GM18870 (cell line): ENCODE data around the gene IL27RA.

ENCODE experiments used
- ATAC-seq: cut with Tn5 transposase; IDR thresholded peaks from one replicate; pipeline ENCODE4 v1.9.1; 2021; ENCODE audit warnings: moderate library complexity; ENCODE audit not compliant: unreplicated experiment

Gene IL27RA

DNA sequence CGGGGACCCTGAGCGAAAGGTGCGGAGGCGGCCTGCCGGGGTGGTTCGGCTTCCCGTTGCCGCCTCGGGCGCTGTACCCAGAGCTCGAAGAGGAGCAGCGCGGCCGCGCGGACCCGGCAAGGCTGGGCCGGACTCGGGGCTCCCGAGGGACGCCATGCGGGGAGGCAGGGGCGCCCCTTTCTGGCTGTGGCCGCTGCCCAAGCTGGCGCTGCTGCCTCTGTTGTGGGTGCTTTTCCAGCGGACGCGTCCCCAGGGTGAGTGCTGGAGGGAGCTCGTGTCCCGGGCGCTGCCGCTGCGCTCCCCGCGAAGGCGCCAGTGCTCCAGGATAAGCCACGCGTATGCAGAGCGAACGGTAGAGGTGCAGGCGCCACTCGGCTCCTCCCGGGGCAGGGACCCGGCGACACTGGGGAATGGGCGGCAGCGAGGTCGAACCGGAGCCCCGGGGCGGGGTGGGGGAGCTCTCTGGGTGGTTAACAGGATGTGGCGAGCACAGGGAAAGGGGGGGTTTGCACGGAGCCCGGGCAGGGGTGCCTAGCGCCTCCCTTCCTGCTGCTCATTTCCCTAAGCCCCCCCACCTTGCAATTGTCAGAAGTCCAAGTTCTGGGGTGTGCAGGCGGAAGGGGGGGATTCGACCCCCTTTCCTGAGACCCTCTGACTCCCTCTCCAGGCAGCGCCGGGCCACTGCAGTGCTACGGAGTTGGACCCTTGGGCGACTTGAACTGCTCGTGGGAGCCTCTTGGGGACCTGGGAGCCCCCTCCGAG lies at the start of gene IL27RA:
TSS of gene IL27RA (plus strand) at position 44 of the 762 bp plus-strand sequence. CDS start at position 155, 111 bp downstream.
- no peak for ATAC-seq

GRCh38 chr19:13981988-13982501 lies 49.5 kb upstream of the IL27RA start:
- ATAC-seq = no peak

GRCh38 chr19:13982773-13983172 lies 48.8 kb upstream of the IL27RA start:
- ATAC-seq = no peak

DNA sequence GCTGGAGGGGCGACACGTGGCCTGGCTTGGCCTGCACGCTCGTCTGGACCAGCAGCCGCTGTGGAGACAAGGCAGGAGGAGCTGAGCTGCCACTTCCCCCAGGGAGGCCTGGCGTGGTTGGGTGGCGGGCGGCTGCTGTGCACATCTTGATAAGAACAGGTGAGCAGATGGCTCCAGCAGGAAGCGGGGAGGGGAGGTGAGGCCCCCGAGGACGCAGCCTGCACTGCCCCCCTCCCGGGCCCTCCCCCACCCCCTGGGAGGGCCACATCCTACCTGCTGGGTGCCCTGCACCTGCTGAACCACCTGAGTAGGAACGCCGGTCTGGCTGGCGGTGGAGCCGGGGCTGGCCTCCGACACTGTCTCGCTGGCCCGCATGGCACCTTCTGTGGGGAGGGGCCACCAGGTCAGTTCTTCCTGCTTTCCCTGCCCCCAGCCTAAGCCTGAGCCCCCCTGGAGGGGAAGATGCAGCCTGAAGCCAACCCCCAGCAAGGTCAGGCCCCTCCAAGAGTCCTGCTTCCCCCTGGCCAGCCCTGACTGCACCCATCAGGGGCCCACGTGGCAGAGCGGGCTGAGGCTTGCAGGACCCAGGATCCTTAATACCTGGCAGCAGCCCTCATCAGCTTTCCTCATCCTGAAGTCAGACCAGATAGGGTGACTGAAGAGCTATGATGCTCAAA lies 48.2 kb upstream of the IL27RA start:
- ATAC-seq = no peak

GRCh38 chr19:13984186-13984585 lies 47.4 kb upstream of the IL27RA start:
- no peak for ATAC-seq

GRCh38 chr19:13984875-13985741 lies 46.5 kb upstream of the IL27RA start:
- no peak for ATAC-seq

GRCh38 chr19:13985771-13986347 lies 45.7 kb upstream of the IL27RA start:
- peak; percentile 8 for ATAC-seq

- peak; percentile 66 for ATAC-seq
These were observed 45.1 kb upstream of the IL27RA start for GRCh38 chr19:13986348-13986904.

- no peak for ATAC-seq
These were observed 44.3 kb upstream of the IL27RA start for GRCh38 chr19:13987101-13987890.

GRCh38 chr19:13989487-13989886 lies 42.1 kb upstream of the IL27RA start:
- ATAC-seq = no peak

GRCh38 chr19:13990085-13990484 lies 41.5 kb upstream of the IL27RA start:
- ATAC-seq = no peak

- no peak for ATAC-seq
These were observed 39.5 kb upstream of the IL27RA start for GRCh38 chr19:13992025-13992424.

- no peak for ATAC-seq
These were observed 37.8 kb upstream of the IL27RA start for GRCh38 chr19:13993590-13994300.

DNA sequence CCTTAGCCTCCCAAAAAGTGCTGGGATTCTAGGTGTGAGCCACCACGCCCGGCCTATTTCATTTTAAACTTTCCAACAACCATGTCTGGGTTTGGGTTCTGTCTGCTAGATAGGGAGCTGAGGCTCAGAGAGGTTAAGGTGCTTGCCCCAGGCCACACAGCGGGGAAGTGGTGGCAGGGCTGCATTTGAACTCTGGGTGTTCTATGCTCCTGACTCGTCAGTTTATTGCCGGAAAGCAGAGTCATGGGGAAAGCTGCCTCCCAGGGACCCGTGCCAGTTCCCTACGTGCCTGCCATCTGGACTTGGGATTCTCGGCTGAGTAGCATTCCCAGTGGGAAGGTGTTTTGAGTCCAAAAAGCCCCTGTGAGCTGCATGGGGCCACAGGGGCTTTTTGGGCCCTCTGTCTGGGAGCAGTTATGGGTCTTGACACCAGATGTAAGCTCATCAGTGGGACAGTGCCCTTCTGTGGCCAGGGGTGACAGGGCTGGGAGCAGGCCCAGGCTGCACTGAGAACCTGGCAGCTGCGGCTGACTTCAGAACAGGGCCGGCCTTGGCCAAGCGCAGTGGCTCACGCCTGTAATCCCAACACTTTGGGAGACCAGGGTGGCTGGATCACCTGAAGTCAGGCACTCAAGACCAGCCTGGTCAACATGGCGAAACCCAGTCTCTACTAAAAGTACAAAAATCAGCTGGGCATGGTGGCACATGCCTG lies 36.4 kb upstream of the IL27RA start:
- no peak for ATAC-seq

- ATAC-seq = no peak
These were observed 35.4 kb upstream of the IL27RA start for GRCh38 chr19:13995878-13996765.

GRCh38 chr19:13996928-13997630 lies 34.5 kb upstream of the IL27RA start:
- no peak for ATAC-seq

GRCh38 chr19:13997631-13997962 lies 34.0 kb upstream of the IL27RA start:
- ATAC-seq = no peak
